ENCODE measurements around the gene ST8SIA6.

DNA sequence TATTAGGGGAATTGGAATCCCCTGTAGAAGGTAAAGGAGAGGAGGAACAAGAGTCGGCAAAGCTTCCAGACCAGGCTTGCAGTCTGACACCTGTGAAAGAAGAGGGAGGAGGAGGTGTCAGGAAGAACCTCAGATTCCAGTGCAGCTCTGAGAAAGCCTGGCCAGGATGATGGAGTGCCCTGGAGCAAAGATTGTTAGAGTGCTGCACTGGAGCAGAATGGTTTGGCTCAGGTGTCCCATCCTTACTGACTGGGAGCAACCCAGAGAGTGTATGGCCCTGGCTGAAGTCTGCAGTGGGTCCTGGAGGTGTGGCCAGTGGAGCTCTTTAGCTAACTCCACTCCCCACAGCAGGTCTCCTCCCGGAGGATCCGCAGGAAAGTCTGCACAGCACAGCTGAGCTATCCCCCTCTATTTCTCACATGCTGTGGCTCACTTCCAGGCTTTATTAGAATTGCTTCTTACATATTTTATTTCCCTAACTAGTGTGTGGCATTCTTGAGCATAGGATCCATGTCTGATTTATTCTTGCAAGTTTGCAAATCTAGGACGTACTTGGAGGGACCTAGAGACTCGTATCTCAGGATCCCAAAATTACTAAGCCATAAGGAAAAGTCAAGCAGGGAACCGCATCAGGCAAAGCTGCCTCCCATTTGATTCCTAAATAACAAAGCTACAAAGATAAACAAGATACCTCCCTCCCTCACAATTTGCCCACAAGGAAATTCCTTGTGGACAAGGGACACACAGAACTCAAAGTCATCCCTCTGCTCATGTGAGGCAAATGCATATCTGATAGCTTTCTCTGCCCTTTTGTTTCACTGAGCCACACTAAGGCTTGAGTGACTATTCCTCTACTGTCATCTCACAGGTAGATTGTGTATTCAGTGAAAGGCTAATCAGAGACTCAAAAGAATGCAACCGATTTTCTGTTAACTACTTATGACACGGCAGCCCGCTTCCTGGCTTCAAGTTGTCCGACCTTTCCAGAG, 167.5 kb downstream of the ST8SIA6 start:
- TF ChIP-seq SNAI2 (CRISPR knock-in tag; IDR thresholded peaks at IDR 0.05) = no peak
- TF ChIP-seq ZFP30 (CRISPR knock-in tag; IDR thresholded peaks at IDR 0.05) = no peak
